IMR-90 (cell line): ENCODE results near the gene TMEM126B. TPM values are rescaled to one million over a fixed set of nuclear protein-coding genes. Genes with fewer than 3 reads are reported as not detected.

Source experiments
- ATAC-seq: fragments of 200-7000 bp; cut with Tn5 transposase; 2 replicates; pipeline ENCODE4 v1.9.1; 2020; ENCODE audit warnings: low read depth, mild to moderate bottlenecking, moderate library complexity
- BruUV-seq: library from RNA; stranded (reverse); fragments of 400-500 nt; replicated peaks from 2 replicates; lab custom pipeline; 2021; lab: Mats Ljungman, UMichigan
- CTCF ChIA-PET: fragments of 300-600 bp; formaldehyde crosslinking; extraction: SDS; loops from one replicate; lab custom pipeline; 2021; ENCODE audit warnings: antibody characterized with exemption; lab: Yijun Ruan, JAX
- POLR2A ChIA-PET: fragments of 300-600 bp; sonication (Branson Sonifier 250); formaldehyde crosslinking; loops from one replicate; lab custom pipeline; 2022; ENCODE audit warnings: antibody characterized with exemption; ENCODE audit not compliant: unreplicated experiment; lab: Charles Lee
- DNase-seq: peaks from one replicate; pipeline ENCODE4 v3.0.0; 2013
- H2AFZ ChIP-seq: replicated peaks from 2 replicates; pipeline ENCODE3; 2013; ENCODE audit warnings: low read length, mild to moderate bottlenecking; ENCODE audit not compliant: poor library complexity
- H2AK5ac ChIP-seq: 2 replicates; pipeline ENCODE4 v1.6.1; 2013; ENCODE audit warnings: low read depth, low read length, inconsistent platforms
- H2AK9ac ChIP-seq: replicated peaks from 2 replicates; pipeline ENCODE3; 2013; ENCODE audit warnings: mild to moderate bottlenecking, low read depth, low read length, moderate library complexity; ENCODE audit not compliant: poor library complexity
- H2BK120ac ChIP-seq: 2 replicates; pipeline ENCODE4 v1.6.1; 2013; ENCODE audit warnings: low read depth, low read length, inconsistent platforms
- H2BK15ac ChIP-seq: 3 replicates; pipeline ENCODE4 v1.6.1; 2013; ENCODE audit warnings: low read depth, low read length, inconsistent platforms
- H2BK20ac ChIP-seq: 2 replicates; pipeline ENCODE4 v1.6.1; 2013; ENCODE audit warnings: low read depth, mild to moderate bottlenecking, inconsistent platforms, low read length, moderate library complexity
- H2BK5ac ChIP-seq: 2 replicates; pipeline ENCODE4 v1.6.1; 2013; ENCODE audit warnings: mild to moderate bottlenecking, low read depth, low read length, inconsistent platforms; ENCODE audit not compliant: poor library complexity, severe bottlenecking
- H3K14ac ChIP-seq: replicated peaks from 2 replicates; pipeline ENCODE4 v1.6.1; 2013; ENCODE audit warnings: low read depth, low read length, inconsistent platforms
- H3K18ac ChIP-seq: 2 replicates; pipeline ENCODE4 v1.6.1; 2013; ENCODE audit warnings: low read depth, low read length, control low read depth
- H3K23ac ChIP-seq: 2 replicates; pipeline ENCODE4 v1.6.1; 2013; ENCODE audit warnings: low read depth, low read length, inconsistent platforms
- H3K27ac ChIP-seq: 2 replicates; pipeline ENCODE4 v1.5.1; 2013; ENCODE audit warnings: mild to moderate bottlenecking, control low read depth, low read length; ENCODE audit not compliant: insufficient read depth
- H3K27me3 ChIP-seq: 2 replicates; pipeline ENCODE4 v1.6.1; 2013; ENCODE audit warnings: low read length; ENCODE audit not compliant: control insufficient read depth, insufficient read depth
- H3K36me3 ChIP-seq: 2 replicates; pipeline ENCODE4 v1.6.1; 2013; ENCODE audit warnings: low read length, mixed read lengths; ENCODE audit not compliant: control insufficient read depth, insufficient read depth
- H3K4ac ChIP-seq: 2 replicates; pipeline ENCODE4 v1.6.1; 2013; ENCODE audit warnings: low read depth, low read length, inconsistent platforms
- H3K4me1 ChIP-seq: 2 replicates; pipeline ENCODE4 v1.6.1; 2013; ENCODE audit warnings: low read length, mixed read lengths; ENCODE audit not compliant: control insufficient read depth, insufficient read depth
- H3K4me2 ChIP-seq: 2 replicates; pipeline ENCODE4 v1.6.1; 2013; ENCODE audit warnings: low read depth, mild to moderate bottlenecking, control low read depth, low read length, moderate library complexity
- H3K4me3 ChIP-seq: 2 replicates; pipeline ENCODE4 v1.5.1; 2013; ENCODE audit warnings: low read depth, mild to moderate bottlenecking, control low read depth, low read length, moderate library complexity; ENCODE audit not compliant: insufficient read depth
- H3K56ac ChIP-seq: 2 replicates; pipeline ENCODE4 v1.6.1; 2013; ENCODE audit warnings: low read length, inconsistent platforms; ENCODE audit not compliant: insufficient read depth; ENCODE audit errors: extremely low read depth
- H3K79me1 ChIP-seq, 2 experiments: 2 replicates each; pipeline ENCODE4 v1.6.1; 2013; ENCODE audit warnings: low read length in 2 of 2, inconsistent platforms in 1 of 2, low read depth in 1 of 2
- H3K9ac ChIP-seq: 2 replicates; pipeline ENCODE4 v1.6.1; 2013; ENCODE audit warnings: low read depth, low read length, control low read depth
- H3K9me1 ChIP-seq: 2 replicates; pipeline ENCODE4 v1.6.1; 2013; ENCODE audit warnings: low read length, inconsistent platforms; ENCODE audit not compliant: insufficient read depth
- H3K9me3 ChIP-seq: 2 replicates; pipeline ENCODE4 v1.6.1; 2013; ENCODE audit warnings: low read length; ENCODE audit not compliant: control insufficient read depth, insufficient read depth
- H4K20me1 ChIP-seq: 2 replicates; pipeline ENCODE4 v1.6.1; 2013; ENCODE audit warnings: low read length, inconsistent platforms; ENCODE audit not compliant: insufficient read depth
- H4K5ac ChIP-seq: 2 replicates; pipeline ENCODE4 v1.6.1; 2013; ENCODE audit warnings: mild to moderate bottlenecking, low read depth, low read length, control low read depth
- H4K8ac ChIP-seq, 2 experiments: 2 replicates each; pipeline ENCODE4 v1.6.1; 2013; ENCODE audit warnings: low read depth in 2 of 2, low read length in 2 of 2, control low read depth in 1 of 2, inconsistent platforms in 1 of 2
- H4K91ac ChIP-seq: 2 replicates; pipeline ENCODE4 v1.6.1; 2013; ENCODE audit warnings: low read depth, low read length, inconsistent platforms; ENCODE audit not compliant: insufficient read depth
- MAZ ChIP-seq: IDR thresholded peaks from 2 replicates; pipeline ENCODE4 v1.6.1; 2012; ENCODE audit warnings: low read depth, mild to moderate bottlenecking, low read length, improper control_type of control experiment, moderate library complexity, borderline replicate concordance
- WGBS, 2 experiments: methylation state at CpG; one replicate each; pipeline versions ENCODE4 v1.1.5 to v1.1.7; 2013; ENCODE audit warnings: missing lambda C conversion rate in 2 of 2; ENCODE audit not compliant: insufficient read length in 1 of 2; ENCODE audit errors: extremely low coverage in 2 of 2; 5-methylcytosine and 5-hydroxymethylcytosine counted together
- dilution Hi-C: fragments of 300-500 bp; cut with HindIII; formaldehyde crosslinking; loops from one replicate; pipeline ENCODE4 v1.14.3; 2018; ENCODE audit warnings: low sequenced_read_pairs; ENCODE audit not compliant: unreplicated experiment
- in situ Hi-C: fragments of 300-500 bp; cut with MboI; formaldehyde crosslinking; loops from 3 replicates; pipeline ENCODE4 v1.14.3; 2019; ENCODE audit warnings: low sequenced_read_pairs, inconsistent platforms, mixed read lengths
- intact Hi-C: fragments of 100-400 bp; cut with micrococcal nuclease; formaldehyde crosslinking; loops from 2 replicates; pipeline ENCODE4 v1.10.0; 2022
- polyA plus RNA-seq, 3 experiments: library from polyadenylated mRNA; depleted of rRNA; stranded (reverse); fragments of >200 nt; gene quantifications; 2 replicates each; pipeline ENCODE4 v1.2.3, GENCODE V29; 2012; ENCODE audit warnings: low replicate concordance in 1 of 3
- total RNA-seq: library from RNA; depleted of rRNA; stranded (reverse); fragments of >200 nt; gene quantifications from 2 replicates; pipeline ENCODE4 v1.2.3, GENCODE V29; 2012

The TMEM126B gene
- total and polyA plus RNA-seq, 2 of the 4 experiments (the other 2 are of a cell fraction), result 44.6 to 56.8 TPM

DNA sequence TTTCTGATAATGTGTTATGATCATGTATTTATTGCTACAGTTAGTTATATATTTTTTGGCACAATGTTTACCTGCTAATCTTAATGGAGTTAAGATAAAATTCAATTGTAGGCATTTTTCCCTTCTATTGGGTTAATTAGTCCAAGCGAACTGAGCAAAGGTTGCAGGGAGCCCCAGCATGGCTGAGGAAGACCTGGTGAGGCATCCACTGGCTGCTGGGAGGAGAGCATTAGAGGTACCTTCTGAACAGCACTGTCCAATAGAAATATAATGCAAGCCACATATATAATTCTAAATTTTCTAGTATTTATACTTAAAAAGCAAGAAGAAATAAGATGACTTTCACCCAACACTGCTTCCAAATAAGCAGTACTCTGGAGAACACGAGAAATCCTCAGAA is 18.7 kb downstream of the TMEM126B start:
- H3K27ac ChIP-seq, result no peak overlapping the region
- DNase-seq (no peak), ATAC-seq (no peak)
- H2BK20ac ChIP-seq, result no peak overlapping the region
- H3K36me3 ChIP-seq, result peaks cover 2% of the 10 kb centered on the region
- H4K20me1 ChIP-seq, result no peaks in the 10 kb centered on the region
- peak overlapping the region; percentile 86; the same call in 1 of the 2 replicates for H3K23ac ChIP-seq
- H3K4me2 ChIP-seq, result peak overlapping the region; percentile 84
- peak overlapping the region; percentile 98 for H4K8ac ChIP-seq
- no peak overlapping the region for H2AFZ ChIP-seq
- H2AK5ac ChIP-seq, result no peak overlapping the region
- no peaks in the 10 kb centered on the region for H3K4me1 ChIP-seq
- H3K4me3 ChIP-seq, result peak overlapping the region; percentile 89; the same call in 1 of the 2 replicates
- ChIA-PET POLR2A (interaction anchor here (0.8 kb wide), 1 partner anchor 9 kb away, joined by 3 read pairs; no protein-coding TSS in a partner anchor), CTCF (no interaction called here)
- H3K4ac ChIP-seq, result no peak overlapping the region; the same call in 1 of the 2 replicates
- intact Hi-C loops, result no loop called here
- in situ Hi-C loops, result no loop called here
- peak overlapping the region; percentile 88 for H3K56ac ChIP-seq
- no peaks in the 10 kb centered on the region for H3K9me1 ChIP-seq
- no peak overlapping the region for H4K91ac ChIP-seq
- H3K79me1 ChIP-seq, result peaks cover 16 to 39% of the 10 kb centered on the region in 2 experiments
- H2AK9ac ChIP-seq, result no peak overlapping the region
- dilution Hi-C loops, result no loop called here
- H2BK15ac ChIP-seq, result no peak overlapping the region
- H3K27me3 ChIP-seq, result no peaks in the 10 kb centered on the region
- H4K5ac ChIP-seq, result peak overlapping the region; percentile 92; the same call in 1 of the 2 replicates
- no CpG with 5 or more reads among the region's 2 CpGs for WGBS, 2 experiments
- no peak overlapping the region for H3K18ac ChIP-seq
- H3K14ac ChIP-seq, result no peak overlapping the region
- no peak for TF ChIP-seq MAZ
- no peaks in the 10 kb centered on the region for H3K9me3 ChIP-seq
- no peak overlapping the region for H2BK5ac ChIP-seq
- peak overlapping the region; percentile 87; the same call in 1 of the 2 replicates for H3K9ac ChIP-seq
- BruUV-seq, result no TSS peak
- H2BK120ac ChIP-seq, result no peak overlapping the region
